Small intestine (tissue), 7 donors: ENCODE results near the gene NUP62CL. TPM values are rescaled to one million over a fixed set of nuclear protein-coding genes. Genes with fewer than 3 reads are reported as not detected.
A peak's percentile ranks its signal among the peaks of the same experiment; 100 is the strongest.
"Not testable (repeated sequence)": the region's sequence is repeated elsewhere in the genome, so short reads cannot be mapped to it uniquely, and the experiment has no call there.

Experiments used
- DNase-seq, 2 donors: peaks; one replicate each; pipeline versions ENCODE4 v3.0.0 to v3.0.0-alpha.2; 2013
- FAIRE-seq: peaks from 2 replicates; lab custom pipeline; 2012; peaks lifted over from hg19 to GRCh38; lab: Jason Lieb, UNC
- H3K27ac ChIP-seq, 3 donors: one replicate each; pipeline ENCODE4 v1.5.1; 2013; ENCODE audit warnings: low read length in 2 of 3, mild to moderate bottlenecking in 2 of 3, control low read depth in 1 of 3, inconsistent platforms in 1 of 3, low read depth in 1 of 3, moderate library complexity in 1 of 3
- H3K27me3 ChIP-seq, 3 donors: one replicate each; pipeline ENCODE4 v1.6.1; 2013; ENCODE audit warnings: low read length in 3 of 3, inconsistent platforms in 1 of 3; ENCODE audit not compliant: control insufficient read depth in 3 of 3, insufficient read depth in 3 of 3
- H3K36me3 ChIP-seq, 3 donors: one replicate each; pipeline ENCODE4 v1.6.1; 2013; ENCODE audit warnings: low read length in 3 of 3, inconsistent platforms in 1 of 3, low read depth in 1 of 3, mild to moderate bottlenecking in 1 of 3, moderate library complexity in 1 of 3; ENCODE audit not compliant: control insufficient read depth in 3 of 3, insufficient read depth in 2 of 3
- H3K4me1 ChIP-seq, 3 donors: one replicate each; pipeline ENCODE4 v1.6.1; 2013; ENCODE audit warnings: low read length in 2 of 3, inconsistent platforms in 1 of 3, low read depth in 1 of 3, mild to moderate bottlenecking in 1 of 3, moderate library complexity in 1 of 3; ENCODE audit not compliant: control insufficient read depth in 3 of 3, insufficient read depth in 2 of 3
- H3K4me3 ChIP-seq, 3 donors: one replicate each; pipeline ENCODE4 v1.5.1; 2013; ENCODE audit warnings: low read length in 3 of 3, control low read depth in 1 of 3, inconsistent platforms in 1 of 3, low read depth in 1 of 3, mild to moderate bottlenecking in 1 of 3, moderate library complexity in 1 of 3
- H3K9me3 ChIP-seq, 2 donors: one replicate each; pipeline ENCODE4 v1.6.1; 2013; ENCODE audit warnings: low read depth in 1 of 2, low read length in 1 of 2; ENCODE audit not compliant: control insufficient read depth in 2 of 2, insufficient read depth in 1 of 2
- WGBS, 3 donors: extraction: QIAGEN DNeasy Blood & Tissue Kit; methylation state at CpG; one replicate each; pipeline ENCODE4 v1.1.7; 2013; 5-methylcytosine and 5-hydroxymethylcytosine counted together
- polyA plus RNA-seq, 4 donors: library from polyadenylated mRNA; stranded (reverse) in 3 of 4; unstranded in 1 of 4; fragments of 200-250 nt in 3 of 4; fragments of 120-200 nt in 1 of 4; gene quantifications; one replicate each; pipeline versions ENCODE4 v1.2.1 to v1.2.3, GENCODE V29; 2013
- donor health status: healthy with polysubstance abuse.
- donor health status: control.
- donor health status: control.
- donor health status: Bipolar disorder and iron deficiency.
- donor health status: healthy.

The NUP62CL gene
- polyA plus RNA-seq, 4 donors, result 1.6 to 9.7 (median 3.4) TPM

DNA sequence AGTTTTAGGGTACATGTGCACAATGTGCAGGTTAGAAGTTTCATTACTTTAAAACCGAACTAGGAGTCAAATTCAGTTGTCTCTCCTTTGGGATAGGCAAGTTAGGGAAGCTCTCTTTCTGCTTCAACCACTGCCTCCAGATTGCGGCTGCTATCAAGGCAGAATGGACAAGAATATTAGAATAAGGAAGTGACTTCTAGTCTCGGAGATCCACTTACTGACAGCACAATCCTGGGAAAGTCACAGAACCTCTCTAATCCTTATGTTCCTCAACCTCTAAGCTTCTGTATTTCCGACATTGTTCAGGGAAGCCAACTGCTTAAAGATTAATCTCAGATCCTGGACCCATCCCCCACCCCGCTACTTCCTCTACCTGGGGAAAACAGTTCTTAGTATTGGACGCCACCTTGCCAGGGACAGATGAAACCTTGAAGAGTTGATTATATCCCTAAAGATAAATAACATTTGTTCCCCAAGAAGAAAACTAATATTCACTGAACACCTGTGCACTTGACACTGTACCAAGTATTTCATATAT, 2.1 kb downstream of the NUP62CL start:
- 29 to 53% (median 52%) methylated on average over 6 of the region's 6 CpGs for WGBS, 3 donors
- Histone ChIP-seq H3K4me3 (peak overlapping the region in 1 of 3 donors; percentile 26), H3K27ac (peak overlapping the region in 1 of 3 donors; percentile 47), H3K36me3 (no peaks in the 10 kb centered on the region), H3K27me3 (no peaks in the 10 kb centered on the region), H3K4me1 (no peaks in the 10 kb centered on the region), H3K9me3 (no peaks in the 10 kb centered on the region)
- FAIRE-seq (no peak), DNase-seq (peak; percentile 73)

DNA sequence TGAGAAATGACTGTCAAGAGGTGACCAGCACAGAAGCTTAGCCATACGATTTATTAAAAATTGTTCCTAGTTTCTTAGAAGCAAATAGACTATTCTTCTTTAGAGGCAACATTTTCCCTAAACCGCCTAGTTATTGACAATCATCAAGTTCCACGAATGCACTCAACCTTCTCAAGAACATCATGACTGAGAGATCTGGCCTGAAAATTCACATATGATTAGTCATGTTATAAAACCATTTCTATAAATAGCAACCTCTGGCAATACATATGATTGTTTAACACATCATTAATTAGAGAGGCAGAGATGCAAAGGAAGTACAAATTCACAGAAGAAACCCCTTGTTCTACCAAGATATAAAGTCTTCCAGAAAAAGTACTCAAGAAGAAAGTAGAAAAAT, 6.7 kb downstream of the NUP62CL start:
- Histone ChIP-seq H3K4me3 (no peak overlapping the region), H3K4me1 (no peaks in the 10 kb centered on the region), H3K27ac (no peak overlapping the region), H3K9me3 (no peaks in the 10 kb centered on the region), H3K27me3 (no peaks in the 10 kb centered on the region), H3K36me3 (no peaks in the 10 kb centered on the region)
- WGBS, 3 donors, result 72 to 89% (median 87%) methylated on average over 3 of the region's 3 CpGs
- FAIRE-seq (no peak), DNase-seq (no peak)

DNA sequence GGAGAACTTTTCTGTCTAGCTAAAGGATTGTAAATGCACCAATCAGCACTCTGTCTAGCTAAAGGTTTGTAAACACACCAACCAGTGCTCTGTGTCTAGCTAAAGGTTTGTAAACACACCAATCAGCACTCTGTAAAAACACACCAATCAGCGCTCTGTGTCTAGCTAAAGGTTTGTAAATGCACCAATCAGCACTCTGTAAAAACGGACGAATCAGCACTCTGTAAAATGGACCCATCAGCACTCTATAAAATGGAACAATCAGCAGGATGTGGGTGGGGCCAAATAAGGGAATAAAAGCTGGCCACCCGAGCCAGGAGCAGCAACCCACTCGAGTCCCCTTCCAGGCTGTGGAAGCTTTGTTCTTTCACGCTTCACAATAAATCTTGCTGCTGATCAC, 8.2 kb downstream of the NUP62CL start:
- H3K36me3 ChIP-seq, H3K27ac ChIP-seq, H3K9me3 ChIP-seq, FAIRE-seq, H3K27me3 ChIP-seq, H3K4me1 ChIP-seq, DNase-seq, H3K4me3 ChIP-seq: not testable (repeated sequence)
- 83 to 97% (median 91%) methylated on average over 6 of the region's 6 CpGs for WGBS, 3 donors

DNA sequence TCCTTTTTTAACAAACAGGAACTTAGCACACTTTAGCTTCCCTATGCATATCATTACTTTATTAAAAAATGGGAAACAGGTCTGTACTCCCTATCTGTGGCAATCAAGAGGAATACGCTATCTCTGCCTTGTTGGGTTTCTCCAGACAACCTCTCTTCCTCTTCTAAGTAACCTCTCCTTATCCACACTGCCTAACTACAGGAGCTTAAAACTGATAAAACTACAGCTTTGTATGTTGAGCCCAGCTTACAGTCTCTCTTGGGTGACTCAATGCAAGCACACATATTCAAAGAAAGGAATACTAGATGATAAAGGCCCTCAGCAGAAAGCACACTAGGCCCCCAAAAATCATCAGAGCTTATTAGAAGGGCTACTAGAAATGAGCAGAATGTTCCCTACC, 8.9 kb downstream of the NUP62CL start:
- no peak for FAIRE-seq
- no peak for DNase-seq
- H3K27me3 ChIP-seq, result no peaks in the 10 kb centered on the region
- WGBS, 3 donors, result 83 to 91% (median 87%) methylated on average over 1 of the region's 1 CpG
- H3K9me3 ChIP-seq, result no peaks in the 10 kb centered on the region
- H3K4me3 ChIP-seq, result no peak overlapping the region
- no peak overlapping the region for H3K27ac ChIP-seq
- no peaks in the 10 kb centered on the region for H3K4me1 ChIP-seq
- H3K36me3 ChIP-seq, result no peaks in the 10 kb centered on the region

DNA sequence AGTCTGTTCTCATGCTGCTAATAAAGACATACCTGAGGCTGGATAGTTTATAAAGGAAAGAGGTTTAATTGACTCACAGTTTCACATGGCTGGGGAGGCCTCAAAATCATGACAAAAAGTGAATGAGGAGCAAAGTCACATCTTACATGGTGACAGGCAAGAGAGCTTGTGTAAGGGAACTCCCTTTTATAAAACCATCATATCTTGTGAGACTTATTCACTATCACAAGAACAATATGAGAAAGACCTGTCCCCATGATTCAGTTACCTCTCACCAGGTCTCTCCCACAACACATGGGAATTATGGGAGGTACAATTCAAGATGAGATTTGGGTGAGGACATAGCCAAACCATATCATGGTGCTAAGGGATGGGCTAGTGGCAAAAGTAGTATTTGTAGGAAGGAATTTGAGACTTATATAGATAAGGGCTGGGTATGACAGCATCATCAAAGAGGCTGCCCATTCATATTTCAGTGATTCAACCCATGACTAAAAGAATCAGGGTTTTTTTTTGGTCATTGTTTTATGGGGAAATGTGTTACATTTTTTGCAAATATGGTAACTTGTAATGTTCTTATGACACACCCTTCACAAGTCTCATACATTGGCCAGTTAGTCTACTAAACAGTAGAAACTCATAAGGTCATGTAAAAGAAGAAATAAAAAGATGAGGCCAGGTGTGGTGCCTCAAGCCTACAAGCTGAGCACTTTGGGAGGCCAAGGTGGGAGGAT, 34.7 kb downstream of the NUP62CL start:
- no peaks in the 10 kb centered on the region for H3K27me3 ChIP-seq
- no peak overlapping the region for H3K4me3 ChIP-seq
- DNase-seq (no peak), FAIRE-seq (no peak)
- H3K9me3 ChIP-seq, result no peaks in the 10 kb centered on the region
- no peaks in the 10 kb centered on the region for H3K36me3 ChIP-seq
- H3K27ac ChIP-seq, result no peak overlapping the region
- no peaks in the 10 kb centered on the region for H3K4me1 ChIP-seq

DNA sequence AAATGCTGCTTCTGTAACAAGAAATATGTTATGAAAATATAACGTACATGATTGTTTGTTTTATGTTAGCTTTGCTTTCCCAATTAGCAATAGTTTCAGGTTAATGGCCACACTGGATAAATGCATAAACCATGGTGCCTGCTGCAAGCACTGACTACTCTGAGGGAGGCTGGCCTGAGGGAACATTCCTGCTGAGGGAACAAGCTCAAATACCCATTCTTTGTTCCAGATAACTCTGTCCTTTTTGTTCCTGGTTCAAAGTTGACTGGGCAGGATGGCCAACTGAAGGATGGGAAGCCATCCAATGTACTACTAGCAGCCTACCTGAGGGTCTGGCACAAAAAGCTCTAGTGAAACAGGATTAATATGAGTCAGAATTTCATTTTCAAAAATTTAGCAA, 37.5 kb downstream of the NUP62CL start:
- Histone ChIP-seq H3K36me3 (no peaks in the 10 kb centered on the region), H3K27me3 (no peaks in the 10 kb centered on the region), H3K4me1 (no peaks in the 10 kb centered on the region), H3K4me3 (no peak overlapping the region), H3K9me3 (no peaks in the 10 kb centered on the region), H3K27ac (no peak overlapping the region)
- DNase-seq (no peak), FAIRE-seq (no peak)
- 75 to 93% (median 85%) methylated on average over 1 of the region's 1 CpG for WGBS, 3 donors

DNA sequence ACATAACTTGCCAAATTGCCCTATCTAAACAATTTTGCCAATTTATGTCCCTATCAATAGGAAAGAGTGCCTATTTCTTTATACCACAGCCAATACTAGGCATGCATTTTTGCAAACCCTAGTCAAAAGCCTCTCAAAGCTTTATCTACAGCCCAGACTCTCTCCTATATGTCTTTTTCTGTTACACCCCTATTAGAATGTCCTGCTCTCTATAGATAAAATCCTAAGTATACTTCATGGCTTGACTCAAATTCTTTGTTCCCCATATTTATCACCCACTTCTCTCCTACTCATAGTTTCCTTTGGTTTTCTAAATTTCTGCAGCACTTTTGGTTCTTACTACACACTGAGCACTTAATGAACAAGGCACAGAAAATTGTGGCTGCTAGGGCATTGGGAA, 38.0 kb downstream of the NUP62CL start:
- Histone ChIP-seq H3K4me1 (no peaks in the 10 kb centered on the region), H3K27me3 (no peaks in the 10 kb centered on the region), H3K27ac (no peak overlapping the region), H3K9me3 (no peaks in the 10 kb centered on the region), H3K4me3 (no peak overlapping the region), H3K36me3 (no peaks in the 10 kb centered on the region)
- no peak for FAIRE-seq
- DNase-seq, result no peak

DNA sequence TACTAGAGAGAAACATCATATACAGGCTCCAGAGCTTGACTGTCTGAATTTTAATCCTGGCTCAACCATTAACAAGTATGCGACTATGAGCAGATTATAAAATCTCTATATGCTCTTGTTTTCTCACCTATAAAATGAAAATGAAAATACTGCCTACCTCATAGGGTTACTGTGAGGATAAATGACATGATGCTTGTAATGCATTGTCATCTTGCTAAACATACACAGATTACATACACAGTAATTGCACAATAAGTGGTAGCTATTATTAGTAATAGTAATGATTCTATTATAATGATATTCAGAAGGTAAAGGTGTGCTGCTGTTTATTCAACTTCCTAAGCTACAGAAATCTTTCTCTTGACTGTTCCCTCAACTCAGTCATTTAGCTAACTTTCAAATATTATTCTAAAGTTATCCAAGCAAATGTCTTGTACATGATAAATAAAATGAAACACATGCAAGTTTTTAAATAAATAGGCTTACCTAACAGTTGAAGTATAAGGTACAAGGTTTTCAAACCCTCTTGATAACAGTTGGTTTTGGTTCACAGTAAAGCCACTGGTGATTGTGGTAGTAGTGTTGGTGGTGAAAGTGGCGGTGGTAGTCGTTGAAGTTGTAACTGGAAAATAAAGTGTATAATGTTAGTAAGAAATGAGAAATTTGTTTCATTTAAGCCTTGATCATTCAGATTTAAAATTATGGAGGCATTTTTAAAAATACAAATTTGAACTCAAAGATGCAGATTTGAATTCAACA, 38.9 kb downstream of the NUP62CL start:
- WGBS, 3 donors, result 83 to 92% (median 91%) methylated on average over 3 of the region's 3 CpGs

More for the DNA sequence above, 38.9 kb downstream of the NUP62CL start:
- Histone ChIP-seq H3K4me1 (no peaks in the 10 kb centered on the region), H3K27me3 (no peaks in the 10 kb centered on the region), H3K27ac (no peak overlapping the region), H3K9me3 (no peaks in the 10 kb centered on the region), H3K36me3 (no peaks in the 10 kb centered on the region), H3K4me3 (no peak overlapping the region)
- no peak for FAIRE-seq
- no peak for DNase-seq
